ENCODE results near the gene CYP4F22.
A peak's percentile ranks its signal among the peaks of the same experiment; 100 is the strongest.
"Not testable (repeated sequence)": the region's sequence is repeated elsewhere in the genome, so short reads cannot be mapped to it uniquely, and the experiment has no call there.

The CYP4F22 gene

GRCh38 chr19:15495151-15495550 is 13.2 kb upstream of the CYP4F22 start:
- no peak for DNase-seq (ENCODE audit: low spot score)

GRCh38 chr19:15498156-15498858 is 10.0 kb upstream of the CYP4F22 start:
- no peak for DNase-seq (ENCODE audit: low spot score)

GRCh38 chr19:15498910-15499309 is 9.4 kb upstream of the CYP4F22 start:
- DNase-seq (ENCODE audit: low spot score): peak; percentile 46

GRCh38 chr19:15501596-15501995 is 6.7 kb upstream of the CYP4F22 start:
- no peak for DNase-seq (ENCODE audit: low spot score)

DNA sequence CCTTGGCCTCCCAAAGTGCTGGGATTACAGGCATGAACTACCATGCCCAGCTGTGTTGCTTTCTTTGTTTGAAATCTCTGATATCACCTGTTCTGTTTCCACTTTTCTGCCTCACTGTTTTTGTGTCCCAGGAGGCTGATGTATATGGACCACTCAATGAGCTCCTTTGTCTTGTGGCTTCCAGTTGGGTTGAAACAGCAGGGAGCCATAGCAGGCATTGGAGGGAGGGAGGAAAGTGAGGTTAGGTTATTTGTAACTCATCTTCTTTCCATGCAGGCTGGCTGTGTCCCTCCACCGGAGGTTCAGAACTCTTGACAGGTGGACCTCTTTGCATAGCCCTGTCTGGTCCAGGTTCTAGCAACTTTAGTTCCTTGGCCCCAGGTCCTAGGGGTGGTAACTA is 6.1 kb upstream of the CYP4F22 start:
- DNase-seq (ENCODE audit: low spot score): no peak

DNA sequence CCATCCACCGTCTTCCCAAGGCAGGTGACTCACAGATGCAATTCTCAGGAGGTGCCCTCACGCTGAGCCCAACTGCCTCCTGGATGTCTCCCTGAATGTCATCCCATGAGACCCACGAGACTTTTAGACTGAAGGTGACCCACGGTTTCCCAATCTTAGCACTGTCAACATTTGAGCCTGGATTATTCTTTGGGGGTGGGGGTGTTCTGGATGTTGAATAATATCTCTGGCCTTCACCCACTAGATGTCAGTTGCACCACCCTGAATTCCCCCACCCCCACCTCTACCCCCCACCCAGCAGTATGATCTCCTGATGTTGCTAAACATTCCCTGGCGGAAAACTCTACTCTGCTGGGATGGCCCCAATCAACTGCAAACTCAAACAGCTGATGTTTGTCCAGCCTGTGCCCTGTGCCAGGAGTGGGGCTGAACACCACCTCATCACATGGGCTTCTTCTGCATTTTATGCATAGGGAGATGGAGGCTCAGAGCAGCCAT is 2.2 kb upstream of the CYP4F22 start:
- no peak for DNase-seq (ENCODE audit: low spot score)

- no peak for DNase-seq (ENCODE audit: low spot score)
Measured at GRCh38 chr19:15507068-15508034, 974 bp upstream of the CYP4F22 start.

DNA sequence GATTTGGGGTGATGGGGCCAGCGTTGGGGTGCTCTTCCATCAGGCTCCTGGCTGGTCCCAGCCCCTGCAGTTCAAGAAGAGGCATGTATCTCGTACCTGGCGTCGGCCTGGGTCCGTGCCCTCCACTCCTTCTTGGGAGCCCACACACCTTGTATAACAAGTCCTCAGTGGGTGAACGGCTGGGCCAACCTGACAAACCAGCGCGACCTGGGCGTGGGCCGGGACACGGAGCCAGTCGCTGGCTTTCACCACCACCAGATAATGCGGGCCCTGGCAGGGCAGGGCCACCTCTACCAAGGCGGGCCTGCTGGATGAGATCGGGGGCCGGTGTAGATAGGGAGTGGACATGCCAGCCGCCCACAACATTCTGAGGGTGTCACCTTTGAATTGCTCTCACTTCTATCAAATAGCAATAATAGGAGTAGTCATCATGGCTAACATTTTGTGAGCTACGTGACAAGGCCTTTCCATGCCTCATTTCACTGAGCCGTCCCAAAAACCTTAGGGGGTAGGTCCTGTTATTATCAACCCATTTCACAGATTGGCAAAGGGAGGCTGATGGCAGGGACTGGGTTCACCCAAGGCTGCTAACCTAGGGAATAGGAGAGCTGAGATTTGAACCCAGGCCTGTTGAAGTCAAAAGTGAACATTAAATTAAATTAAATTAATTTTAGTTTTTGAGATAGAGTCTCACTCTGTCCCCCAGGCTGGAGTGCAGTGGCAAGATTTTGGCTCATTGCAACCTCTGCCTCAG is 3.5 kb downstream of the CYP4F22 start:
- no peak for DNase-seq (ENCODE audit: low spot score)

GRCh38 chr19:15515227-15515625 is 6.9 kb downstream of the CYP4F22 start:
- DNase-seq (ENCODE audit: low spot score): not testable (repeated sequence)

DNA sequence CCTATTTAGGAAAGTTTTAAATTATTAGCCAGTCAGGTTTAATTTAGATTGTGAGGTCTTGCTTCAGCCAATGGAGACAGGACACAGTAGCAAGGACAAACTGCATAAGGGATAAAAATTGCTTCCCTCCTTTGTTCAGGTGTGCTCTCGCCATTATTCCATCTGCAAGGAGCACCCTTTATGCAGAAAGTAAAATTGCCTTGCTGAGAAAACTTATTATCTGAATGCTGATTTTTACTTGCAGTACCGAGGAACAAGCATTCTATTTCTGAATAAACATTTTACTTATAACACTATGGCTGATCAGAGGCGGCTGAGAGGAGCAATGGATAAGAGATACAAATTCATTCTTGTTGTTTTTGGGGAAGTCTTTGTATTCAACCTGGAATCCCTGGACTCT is 8.0 kb downstream of the CYP4F22 start:
- DNase-seq (ENCODE audit: low spot score): no peak

DNA sequence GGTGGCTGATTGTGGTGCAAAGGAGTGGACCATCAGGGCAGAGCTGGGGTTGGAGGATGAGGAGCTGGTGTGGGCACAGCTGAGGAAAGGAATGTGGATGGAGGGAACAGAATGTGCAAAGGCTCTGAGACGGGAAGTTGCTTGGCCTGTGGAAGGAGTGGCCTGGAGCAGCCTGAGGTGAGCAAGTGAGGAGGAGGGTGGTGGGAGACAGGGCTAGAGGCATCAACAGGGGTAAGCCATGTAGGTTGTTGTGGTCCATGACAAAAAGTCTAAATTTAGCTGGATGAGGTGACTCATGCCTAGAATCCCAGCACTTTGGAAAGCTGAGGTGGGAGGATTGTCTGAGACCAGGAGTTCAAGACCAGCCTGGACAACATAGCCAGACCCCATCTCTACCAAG is 9.5 kb downstream of the CYP4F22 start:
- DNase-seq (ENCODE audit: low spot score): no peak

GRCh38 chr19:15519433-15519976 is 11.2 kb downstream of the CYP4F22 start:
- no peak for DNase-seq (ENCODE audit: low spot score)

- no peak for DNase-seq (ENCODE audit: low spot score)
Measured at GRCh38 chr19:15524781-15525180, 16.5 kb downstream of the CYP4F22 start.

DNA sequence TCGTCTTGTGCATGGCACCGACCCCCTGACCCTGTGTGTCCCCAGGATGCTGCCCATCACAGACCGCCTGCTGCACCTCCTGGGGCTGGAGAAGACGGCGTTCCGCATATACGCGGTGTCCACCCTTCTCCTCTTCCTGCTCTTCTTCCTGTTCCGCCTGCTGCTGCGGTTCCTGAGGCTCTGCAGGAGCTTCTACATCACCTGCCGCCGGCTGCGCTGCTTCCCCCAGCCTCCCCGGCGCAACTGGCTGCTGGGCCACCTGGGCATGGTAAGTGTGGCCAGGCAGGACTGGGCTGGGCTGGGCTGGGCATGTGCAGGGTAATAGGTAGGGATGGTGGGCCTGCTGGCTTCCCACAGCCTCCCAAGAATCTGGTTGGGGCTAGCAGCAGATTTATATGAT is 17.0 kb downstream of the CYP4F22 start:
- DNase-seq (ENCODE audit: low spot score): no peak

DNA sequence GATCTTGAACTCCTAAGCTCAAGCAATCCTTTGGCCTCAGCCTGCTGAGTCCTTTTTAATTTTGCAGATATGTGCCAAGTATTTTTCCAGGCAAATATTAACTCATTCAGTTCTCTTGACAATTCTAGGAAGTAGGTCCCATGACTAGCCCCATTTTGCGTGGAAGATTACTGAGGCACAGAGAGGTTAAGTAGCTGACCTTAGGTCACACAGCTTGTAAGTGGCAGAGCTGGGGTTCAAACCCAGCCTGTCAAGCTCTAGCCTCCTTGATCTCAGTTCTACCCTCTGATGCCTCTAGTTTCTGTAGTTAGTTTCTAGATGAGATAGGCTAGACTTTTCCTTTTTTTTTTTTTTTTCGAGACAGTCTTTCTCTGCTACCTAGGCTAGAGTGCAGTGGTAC is 18.1 kb downstream of the CYP4F22 start:
- DNase-seq (ENCODE audit: low spot score): no peak

DNA sequence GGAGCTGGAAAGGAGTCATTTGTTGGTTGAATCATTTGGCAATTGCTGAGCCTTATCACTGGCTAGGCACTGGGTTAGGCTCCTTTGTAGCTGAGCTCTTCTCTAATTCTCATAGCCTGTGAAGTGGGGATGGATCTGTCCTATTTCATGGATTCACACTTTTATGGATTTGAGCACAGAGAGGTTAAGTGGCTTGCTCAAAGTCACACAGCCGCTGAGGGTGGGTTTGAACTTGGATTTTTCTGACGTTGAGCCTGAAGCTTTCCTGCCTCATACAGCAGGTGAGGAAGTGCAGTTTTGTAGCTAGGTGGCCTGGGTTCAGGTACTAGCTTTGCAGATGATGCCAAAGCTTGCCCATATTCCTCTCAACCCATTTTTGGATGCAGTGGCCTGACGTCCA is 19.4 kb downstream of the CYP4F22 start:
- DNase-seq (ENCODE audit: low spot score): no peak

GRCh38 chr19:15529774-15530372 is 21.5 kb downstream of the CYP4F22 start:
- no peak for DNase-seq (ENCODE audit: low spot score)

- no peak for DNase-seq (ENCODE audit: low spot score)
Measured at GRCh38 chr19:15532779-15533521, 24.6 kb downstream of the CYP4F22 start.

DNA sequence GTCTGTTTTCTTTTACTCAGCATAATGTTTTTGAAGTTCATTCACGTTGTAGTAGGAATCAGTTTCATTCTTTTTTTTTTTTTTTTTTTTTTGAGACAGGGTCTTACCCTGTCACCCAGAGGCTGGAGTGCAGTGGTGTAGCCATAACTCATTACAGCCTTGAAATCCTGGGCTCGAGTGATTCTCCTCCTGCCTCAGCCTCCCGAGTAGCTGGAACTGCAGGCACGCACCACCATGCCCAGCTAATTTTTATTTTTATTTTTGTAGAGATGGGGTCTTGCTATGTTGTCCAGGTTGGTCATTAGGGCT is 25.2 kb downstream of the CYP4F22 start:
- not testable (repeated sequence) for DNase-seq (ENCODE audit: low spot score)

GRCh38 chr19:15534957-15535864 is 26.9 kb downstream of the CYP4F22 start:
- DNase-seq (ENCODE audit: low spot score): no peak
